Gastroesophageal sphincter (tissue), 4 donors: ENCODE data around the gene ZBTB20. TPM values are rescaled to one million over a fixed set of nuclear protein-coding genes. Genes with fewer than 3 reads are reported as not detected.

Source experiments
- ATAC-seq: fragments of 150-250 bp; one replicate; pipeline ENCODE4 v1.9.1; 2016; ENCODE audit warnings: mild to moderate bottlenecking, moderate library complexity
- H3K27ac ChIP-seq, 4 donors: fragments of 200-600 bp; sonication (generic) in 3 of 4; 1 replicate in 3 of 4; 2 replicates in 1 of 4; pipeline ENCODE4 v1.5.1; 2016 to 2019
- H3K27me3 ChIP-seq: fragments of 200-600 bp; sonication (generic); one replicate; pipeline ENCODE4 v1.5.1; 2019
- H3K36me3 ChIP-seq, 2 donors: fragments of 200-600 bp; sonication (generic); one replicate each; pipeline ENCODE4 v1.5.1; 2019; ENCODE audit warnings: control low read depth in 1 of 2
- H3K4me1 ChIP-seq, 3 donors: fragments of 200-600 bp; sonication (generic); 1 replicate in 2 of 3; 2 replicates in 1 of 3; pipeline ENCODE4 v1.5.1; 2016 to 2019; ENCODE audit warnings: control low read depth in 2 of 3
- H3K4me3 ChIP-seq, 2 donors: fragments of 200-600 bp; sonication (generic); one replicate each; pipeline ENCODE4 v1.5.1; 2019; ENCODE audit warnings: mild to moderate bottlenecking in 1 of 2, moderate library complexity in 1 of 2
- H3K9me3 ChIP-seq, 3 donors: fragments of 200-600 bp; sonication (generic); one replicate each; pipeline ENCODE4 v1.5.1; 2017 to 2019; ENCODE audit warnings: control low read depth in 2 of 3
- CTCF ChIP-seq, 4 experiments: fragments of 200-600 bp in 2 of 4; fragments of 450-650 bp in 2 of 4; sonication (generic) in 1 of 4; IDR thresholded peaks; one replicate each; pipeline ENCODE4 v1.5.1; 2017 to 2019; ENCODE audit warnings: antibody characterized with exemption in 4 of 4, mild to moderate bottlenecking in 2 of 4, moderate library complexity in 2 of 4
- EP300 ChIP-seq: sonication (generic); formaldehyde crosslinking; IDR thresholded peaks from one replicate; pipeline ENCODE4 v1.6.1; 2017; ENCODE audit warnings: antibody characterized with exemption, mild to moderate bottlenecking
- POLR2A ChIP-seq, 2 donors: fragments of 450-650 bp; IDR thresholded peaks; one replicate each; pipeline ENCODE4 v1.6.1; 2017; ENCODE audit warnings: antibody characterized with exemption in 2 of 2, mild to moderate bottlenecking in 2 of 2, moderate library complexity in 1 of 2
- POLR2AphosphoS5 ChIP-seq: sonication (generic); formaldehyde crosslinking; IDR thresholded peaks from one replicate; pipeline ENCODE4 v1.6.1; 2017; ENCODE audit warnings: antibody characterized with exemption
- WGBS, 2 donors: methylation state at CpG; one replicate each; pipeline ENCODE4 v1.1.5; 2018; ENCODE audit warnings: low coverage in 1 of 2; 5-methylcytosine and 5-hydroxymethylcytosine counted together
- total RNA-seq, 4 donors: library from RNA; depleted of rRNA; stranded (reverse); fragments of >200 nt; gene quantifications; one replicate each; pipeline ENCODE4 v1.1.0, GENCODE V29; 2016

The ZBTB20 gene
- total RNA-seq, 4 donors from 2014 or later, result 53.1 to 113 (median 98.4) TPM

- Histone ChIP-seq H3K27ac (no peak overlapping the region), H3K27me3 (no peaks in the 10 kb centered on the region), H3K4me3 (no peak overlapping the region), H3K36me3 (no peaks in the 10 kb centered on the region), H3K4me1 (peaks cover 3 to 42% (median 6%) of the 10 kb centered on the region in 3 donors), H3K9me3 (no peaks in the 10 kb centered on the region)
- TF ChIP-seq EP300, result no peak
- TF ChIP-seq POLR2A (IDR thresholded peaks at IDR 0.05), result no peak
- no peak for TF ChIP-seq POLR2AphosphoS5
- no peak for TF ChIP-seq CTCF (IDR thresholded peaks at IDR 0.05)
- WGBS, 2 donors, result 83 to 92% methylated on average over 4 of the region's 4 CpGs
- no peak for ATAC-seq
Observed at GRCh38 chr3:114456742-114457141, 690.3 kb downstream of the ZBTB20 start.

GRCh38 chr3:114455432-114455831, 691.7 kb downstream of the ZBTB20 start:
- peak overlapping the region; percentile 54 to 83 for H3K4me3 ChIP-seq
- H3K4me1 ChIP-seq, result peaks cover 3 to 54% (median 6%) of the 10 kb centered on the region in 3 donors

GRCh38 chr3:114454551-114455251, 692.4 kb downstream of the ZBTB20 start:
- 0 to 11% methylated on average over 7 to 9 of the region's 12 CpGs for WGBS, 2 donors
- peak overlapping the region; percentile 1 to 78 (median 66) for H3K27ac ChIP-seq

More at GRCh38 chr3:114455432-114455831, 691.7 kb downstream of the ZBTB20 start:
- no peak for TF ChIP-seq CTCF (IDR thresholded peaks at IDR 0.05)
- no peak for TF ChIP-seq EP300
- no peak for TF ChIP-seq POLR2A (IDR thresholded peaks at IDR 0.05)
- TF ChIP-seq POLR2AphosphoS5, result no peak
- no peaks in the 10 kb centered on the region for H3K36me3 ChIP-seq
- no peak for ATAC-seq
- WGBS, 2 donors, result 35 to 42% methylated on average over 6 to 7 of the region's 7 CpGs
- no peaks in the 10 kb centered on the region for H3K27me3 ChIP-seq
- H3K27ac ChIP-seq, result peak overlapping the region; percentile 2 to 78 (median 38)
- no peaks in the 10 kb centered on the region for H3K9me3 ChIP-seq

GRCh38 chr3:114453361-114453780, 693.7 kb downstream of the ZBTB20 start:
- 86 to 96% methylated on average over 2 of the region's 2 CpGs for WGBS, 2 donors
- no peak for TF ChIP-seq EP300
- no peak for TF ChIP-seq CTCF (IDR thresholded peaks at IDR 0.05)
- no peak for TF ChIP-seq POLR2A (IDR thresholded peaks at IDR 0.05)
- TF ChIP-seq POLR2AphosphoS5, result no peak
- ATAC-seq, result no peak
- H3K27ac ChIP-seq, result peak overlapping the region in 2 of 4 donors; percentile 67 to 78
- H3K9me3 ChIP-seq, result no peaks in the 10 kb centered on the region
- H3K4me1 ChIP-seq, result peaks cover 3 to 57% (median 6%) of the 10 kb centered on the region in 3 donors
- H3K27me3 ChIP-seq, result no peaks in the 10 kb centered on the region
- H3K36me3 ChIP-seq, result no peaks in the 10 kb centered on the region
- H3K4me3 ChIP-seq, result peak overlapping the region; percentile 54 to 83

More at GRCh38 chr3:114454551-114455251, 692.4 kb downstream of the ZBTB20 start:
- Histone ChIP-seq H3K27me3 (no peaks in the 10 kb centered on the region), H3K4me3 (peak overlapping the region; percentile 54 to 83), H3K9me3 (no peaks in the 10 kb centered on the region), H3K36me3 (no peaks in the 10 kb centered on the region), H3K4me1 (peaks cover 3 to 57% (median 6%) of the 10 kb centered on the region in 3 donors)
- no peak for ATAC-seq
- no peak for TF ChIP-seq POLR2AphosphoS5
- TF ChIP-seq CTCF (IDR thresholded peaks at IDR 0.05), result no peak
- TF ChIP-seq EP300, result no peak
- no peak for TF ChIP-seq POLR2A (IDR thresholded peaks at IDR 0.05)

- 85 to 96% methylated on average over 2 of the region's 2 CpGs for WGBS, 2 donors
Observed at GRCh38 chr3:114452937-114453336, 694.2 kb downstream of the ZBTB20 start.

More at GRCh38 chr3:114452937-114453336, 694.2 kb downstream of the ZBTB20 start:
- no peak for TF ChIP-seq POLR2A (IDR thresholded peaks at IDR 0.05)
- no peak for TF ChIP-seq EP300
- TF ChIP-seq POLR2AphosphoS5, result no peak
- no peak for TF ChIP-seq CTCF (IDR thresholded peaks at IDR 0.05)
- ATAC-seq, result no peak
- peak overlapping the region in 2 of 4 donors; percentile 67 to 78 for H3K27ac ChIP-seq
- H3K27me3 ChIP-seq, result no peaks in the 10 kb centered on the region
- H3K4me3 ChIP-seq, result no peak overlapping the region
- H3K9me3 ChIP-seq, result no peaks in the 10 kb centered on the region
- H3K36me3 ChIP-seq, result no peaks in the 10 kb centered on the region
- peaks cover 3 to 53% (median 6%) of the 10 kb centered on the region in 3 donors for H3K4me1 ChIP-seq
